Measurements from ENCODE around the gene PCNT.

The PCNT gene

GRCh38 chr21:46482846-46483231, 158.9 kb downstream of the PCNT start (continued):
- TF ChIP-seq ZNF155 (tag by site-specific recombination; IDR thresholded peaks at IDR 0.05) (no peak), ZNF10 (tag by site-specific recombination; IDR thresholded peaks at IDR 0.05) (no peak), ZNF274 (IDR thresholded peaks at IDR 0.05; ENCODE audit: low read length) (no peak), ZNF274 (tag by site-specific recombination; IDR thresholded peaks at IDR 0.05; ENCODE audit: borderline replicate concordance) (no peak), ZNF133 (tag by site-specific recombination; IDR thresholded peaks at IDR 0.05) (no peak), ZNF623 (tag by site-specific recombination; IDR thresholded peaks at IDR 0.05) (no peak), ZNF624 (tag by site-specific recombination; IDR thresholded peaks at IDR 0.05) (no peak), KLF17 (tag by site-specific recombination; IDR thresholded peaks at IDR 0.05) (0 out of 2 replicates have a peak, but pooled peaks have one; percentile 21), ZNF791 (tag by site-specific recombination; IDR thresholded peaks at IDR 0.05) (no peak), ZNF433 (tag by site-specific recombination; IDR thresholded peaks at IDR 0.05; ENCODE audit: low read depth) (no peak), ZBTB1 (tag by site-specific recombination; IDR thresholded peaks at IDR 0.05) (no peak)

- ChIA-PET POLR2A (interaction anchor here (0.7 kb wide), 2 partner anchors 11 to 159 kb away, joined by 3 read pairs; no protein-coding TSS in a partner anchor), CTCF (no interaction called here)
- TF ChIP-seq KLF8 (tag by site-specific recombination; IDR thresholded peaks at IDR 0.05) (0 out of 2 replicates have a peak, but pooled peaks have one; percentile 19), KLF9 (tag by site-specific recombination; IDR thresholded peaks at IDR 0.05; ENCODE audit: low read depth) (no peak), ZSCAN30 (tag by site-specific recombination; IDR thresholded peaks at IDR 0.05) (no peak), PRDM6 (tag by site-specific recombination; IDR thresholded peaks at IDR 0.05) (peak; percentile 45; the same call in 1 of the 2 replicates), OVOL3 (tag by site-specific recombination; IDR thresholded peaks at IDR 0.05) (no peak), ZNF701 (tag by site-specific recombination; IDR thresholded peaks at IDR 0.05) (no peak), MZF1 (tag by site-specific recombination; IDR thresholded peaks at IDR 0.05; ENCODE audit: borderline replicate concordance) (peak; percentile 39; the same call in 1 of the 2 replicates), GLI2 (tag by site-specific recombination; IDR thresholded peaks at IDR 0.05; ENCODE audit: borderline replicate concordance, low read depth) (no peak), KLF16 (tag by site-specific recombination; IDR thresholded peaks at IDR 0.05) (no peak), ZBTB44 (tag by site-specific recombination; IDR thresholded peaks at IDR 0.05) (peak; percentile 93), EGR2 (tag by site-specific recombination; IDR thresholded peaks at IDR 0.05; ENCODE audit: low read depth) (peak; percentile 40; the same call in 1 of the 2 replicates), SP3 (tag by site-specific recombination; IDR thresholded peaks at IDR 0.05) (peak; percentile 16; the same call in 1 of the 2 replicates), ZNF280C (tag by site-specific recombination; IDR thresholded peaks at IDR 0.05) (no peak), ZNF514 (tag by site-specific recombination; IDR thresholded peaks at IDR 0.05) (no peak), KLF1 (tag by site-specific recombination; IDR thresholded peaks at IDR 0.05) (peak; percentile 64), ZNF341 (tag by site-specific recombination; IDR thresholded peaks at IDR 0.05; ENCODE audit: low read depth) (peak; percentile 84)
Observed at GRCh38 chr21:46483300-46484295, 159.6 kb downstream of the PCNT start.

More at GRCh38 chr21:46483300-46484295, 159.6 kb downstream of the PCNT start:
- no peak overlapping the region; the same call in 1 of the 2 replicates for H3K27ac ChIP-seq (ENCODE audit: extremely low read depth, low read depth, low read length)
- H3K36me3 ChIP-seq (ENCODE audit: control insufficient read depth in 2 of 2, insufficient read depth in 1 of 2, low read length in 2 of 2), result peaks cover 8 to 15% of the 10 kb centered on the region in 2 experiments
- H3K9me3 ChIP-seq (ENCODE audit: control insufficient read depth, insufficient read depth, low read depth, low read length), result no peaks in the 10 kb centered on the region
- H3K4me1 ChIP-seq (ENCODE audit: control insufficient read depth, insufficient read depth, low read length), result peaks cover 23% of the 10 kb centered on the region
- no peak overlapping the region for H3K4me3 ChIP-seq (ENCODE audit: low read depth, low read length)

All from HEK293 (cell line).